Measurements from ENCODE around the gene METTL13.

DNA sequence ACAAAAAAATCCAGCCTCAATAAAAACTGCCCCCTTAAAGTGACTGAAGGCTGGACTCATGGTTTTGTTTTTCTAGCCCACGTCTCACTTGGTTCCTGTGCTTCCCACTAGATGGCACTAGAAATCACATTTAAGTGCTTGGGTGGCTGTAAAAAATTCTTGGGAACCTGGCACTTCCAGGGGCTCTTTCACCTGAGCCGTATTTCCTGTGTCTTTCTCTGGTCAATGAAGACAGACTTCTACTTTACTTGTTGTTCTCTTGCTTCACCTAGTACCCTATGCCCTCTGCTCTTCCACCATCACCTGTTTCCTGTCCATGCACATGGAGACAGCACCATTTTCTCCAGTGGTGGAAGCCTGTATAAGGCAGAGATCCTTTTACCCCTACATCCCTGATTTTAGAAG is 20.0 kb downstream of the METTL13 start:
- TF ChIP-seq, protein P1, sequence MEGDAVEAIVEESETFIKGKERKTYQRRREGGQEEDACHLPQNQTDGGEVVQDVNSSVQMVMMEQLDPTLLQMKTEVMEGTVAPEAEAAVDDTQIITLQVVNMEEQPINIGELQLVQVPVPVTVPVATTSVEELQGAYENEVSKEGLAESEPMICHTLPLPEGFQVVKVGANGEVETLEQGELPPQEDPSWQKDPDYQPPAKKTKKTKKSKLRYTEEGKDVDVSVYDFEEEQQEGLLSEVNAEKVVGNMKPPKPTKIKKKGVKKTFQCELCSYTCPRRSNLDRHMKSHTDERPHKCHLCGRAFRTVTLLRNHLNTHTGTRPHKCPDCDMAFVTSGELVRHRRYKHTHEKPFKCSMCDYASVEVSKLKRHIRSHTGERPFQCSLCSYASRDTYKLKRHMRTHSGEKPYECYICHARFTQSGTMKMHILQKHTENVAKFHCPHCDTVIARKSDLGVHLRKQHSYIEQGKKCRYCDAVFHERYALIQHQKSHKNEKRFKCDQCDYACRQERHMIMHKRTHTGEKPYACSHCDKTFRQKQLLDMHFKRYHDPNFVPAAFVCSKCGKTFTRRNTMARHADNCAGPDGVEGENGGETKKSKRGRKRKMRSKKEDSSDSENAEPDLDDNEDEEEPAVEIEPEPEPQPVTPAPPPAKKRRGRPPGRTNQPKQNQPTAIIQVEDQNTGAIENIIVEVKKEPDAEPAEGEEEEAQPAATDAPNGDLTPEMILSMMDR (conservative IDR thresholded peaks at IDR 0.05 in 1 of 2, IDR thresholded peaks at IDR 0.05 in 1 of 2; ENCODE audit: extremely low read depth in 1 of 2, insufficient read depth in 1 of 2, low read depth in 1 of 2, low read length in 2 of 2): peak; percentile 76 to 86
- TF ChIP-seq EZH2 (IDR thresholded peaks at IDR 0.05; ENCODE audit: borderline replicate concordance, low read length): no peak
